H1 (cell line): Measurements from ENCODE around the gene TMUB2. TPM values are rescaled to one million over a fixed set of nuclear protein-coding genes. Genes with fewer than 3 reads are reported as not detected.

Experiments
- BACH1 ChIP-seq: IDR thresholded peaks from 2 replicates; pipeline ENCODE4 v1.6.1; 2012; ENCODE audit warnings: low read length, improper control_type of control experiment
- EP300 ChIP-seq, 2 experiments: IDR thresholded peaks; 1 replicate in 1 of 2; 2 replicates in 1 of 2; pipeline ENCODE4 v1.6.1; 2011 to 2012; ENCODE audit warnings: low read depth in 2 of 2, low read length in 2 of 2, mild to moderate bottlenecking in 2 of 2, borderline replicate concordance in 1 of 2, inconsistent platforms in 1 of 2, moderate library complexity in 1 of 2
- SIN3A ChIP-seq, 2 experiments: IDR thresholded peaks in 1 of 2; conservative IDR thresholded peaks in 1 of 2; 2 replicates each; pipeline ENCODE4 v1.6.1; 2011 to 2012; ENCODE audit warnings: low read length in 2 of 2, improper control_type of control experiment in 1 of 2, low read depth in 1 of 2, mild to moderate bottlenecking in 1 of 2
- SUZ12 ChIP-seq: fragments of 200-600 bp; sonication (generic); IDR thresholded peaks from 2 replicates; pipeline ENCODE4 v1.6.1; 2012; ENCODE audit warnings: mild to moderate bottlenecking, inconsistent platforms, low read length, moderate library complexity, mixed read lengths
- TAF1 ChIP-seq: IDR thresholded peaks from 2 replicates; pipeline ENCODE4 v1.6.1; 2011; ENCODE audit warnings: mild to moderate bottlenecking, low read depth, low read length
- polyA plus RNA-seq, 7 experiments: library from polyadenylated mRNA; depleted of rRNA in 3 of 7; stranded (reverse) in 5 of 7; unstranded in 2 of 7; fragments of >200 nt in 5 of 7; fragments of 200-250 nt in 2 of 7; gene quantifications; 1 replicate in 5 of 7; 2 replicates in 1 of 7; 4 replicates in 1 of 7; pipeline versions ENCODE4 v1.2.1 to v1.2.3, GENCODE V29; 2011 to 2013; ENCODE audit warnings: missing spikeins in 2 of 7, mixed read lengths in 2 of 7
- total RNA-seq: library from RNA; stranded (reverse); fragmentation: NEBNext Ultra II Directional; extraction: Animal tissue kit (Norgen Biotek cat#: 25700); gene quantifications from 2 replicates; pipeline ENCODE4 v1.2.1, GENCODE V29; 2021

TMUB2 gene
- total and polyA plus RNA-seq, 2 of the 8 experiments (the other 6 are each of a cell fraction or from before 2014, with no cell fraction given) = 18.5 to 30.5 TPM

DNA sequence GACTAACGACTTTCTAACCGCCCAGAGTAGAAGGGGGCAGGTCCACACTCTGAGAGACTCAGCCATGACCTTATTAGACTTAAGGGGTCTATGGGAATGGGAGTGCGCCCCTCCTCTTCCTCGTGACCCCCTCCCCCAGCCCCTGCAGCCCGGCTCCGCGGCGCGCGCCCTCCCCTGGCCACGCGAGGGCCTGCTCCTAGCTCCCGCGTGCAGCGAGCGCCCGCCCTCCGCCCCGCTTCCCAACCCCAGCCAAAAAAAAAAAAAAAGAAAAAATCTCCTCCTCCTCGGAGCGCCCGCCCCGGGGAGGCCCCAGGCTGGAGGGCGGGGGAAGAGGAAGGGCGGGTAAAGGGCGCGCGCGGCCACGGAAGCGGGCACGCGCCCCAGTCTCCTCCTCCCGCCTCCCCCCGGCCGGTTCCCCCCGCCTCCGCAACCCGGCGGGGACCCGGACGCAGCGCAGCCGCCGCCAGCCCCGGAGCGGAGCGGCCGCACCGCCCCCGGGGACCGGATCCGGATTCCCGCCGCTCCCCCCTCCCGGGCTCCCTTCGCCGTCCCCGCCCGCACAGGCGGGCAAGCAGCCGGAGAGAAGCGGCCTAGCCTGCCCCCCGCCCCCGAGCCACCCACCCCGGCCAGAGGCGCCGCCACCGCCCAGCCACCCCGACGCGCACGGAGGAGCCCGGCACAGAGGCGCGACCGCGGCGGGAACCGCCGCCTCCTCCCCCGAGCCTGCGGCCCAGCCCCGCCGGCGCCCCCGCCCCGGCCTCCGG is 31.8 kb downstream of the TMUB2 start (continued):
- TF ChIP-seq SIN3A (conservative IDR thresholded peaks at IDR 0.05 in 1 of 2, IDR thresholded peaks at IDR 0.05 in 1 of 2; ENCODE audit: low read depth in 1 of 2, low read length in 2 of 2) = 0 out of 4 replicates have a peak, but pooled peaks of 1 of the 2 experiments have one; percentile 51
- peak; percentile 31; the same call in 1 of the 2 replicates for TF ChIP-seq BACH1
- no peak; the same call in 1 of the 2 replicates for TF ChIP-seq TAF1
- 0 out of 3 replicates have a peak, but pooled peaks of 1 of the 2 experiments have one; percentile 19 for TF ChIP-seq EP300 (IDR thresholded peaks at IDR 0.05; ENCODE audit: borderline replicate concordance in 1 of 2, low read depth in 2 of 2, low read length in 2 of 2)
- no peak for TF ChIP-seq SUZ12
- TF ChIP-seq, all 59 proteins: peak for 9
